HG03439 (cell line): ENCODE data around the gene CDYL2.
"Not testable (repeated sequence)": the region's sequence is repeated elsewhere in the genome, so short reads cannot be mapped to it uniquely, and the experiment has no call there.

Source experiments
- ATAC-seq: cut with Tn5 transposase; IDR thresholded peaks from one replicate; pipeline ENCODE4 v1.9.1; 2021; ENCODE audit warnings: mild to moderate bottlenecking, moderate library complexity; ENCODE audit not compliant: unreplicated experiment

CDYL2 gene

GRCh38 chr16:80674884-80675283 is 129.5 kb downstream of the CDYL2 start:
- no peak for ATAC-seq

GRCh38 chr16:80672379-80672778 is 132.0 kb downstream of the CDYL2 start:
- ATAC-seq: no peak

GRCh38 chr16:80671281-80671849 is 133.0 kb downstream of the CDYL2 start:
- no peak for ATAC-seq

GRCh38 chr16:80670170-80670865 is 134.1 kb downstream of the CDYL2 start:
- no peak for ATAC-seq

- no peak for ATAC-seq
Observed at GRCh38 chr16:80669673-80670072, 134.7 kb downstream of the CDYL2 start.

- no peak for ATAC-seq
Observed at GRCh38 chr16:80667925-80668324, 136.5 kb downstream of the CDYL2 start.

GRCh38 chr16:80667251-80667560 is 137.2 kb downstream of the CDYL2 start:
- ATAC-seq: no peak

GRCh38 chr16:80666378-80667250 is 137.8 kb downstream of the CDYL2 start:
- ATAC-seq: no peak

- ATAC-seq: no peak
Observed at GRCh38 chr16:80665356-80665755, 139.0 kb downstream of the CDYL2 start.

GRCh38 chr16:80664786-80665185 is 139.6 kb downstream of the CDYL2 start:
- ATAC-seq: no peak

GRCh38 chr16:80664226-80664625 is 140.2 kb downstream of the CDYL2 start:
- no peak for ATAC-seq

GRCh38 chr16:80663078-80663477 is 141.3 kb downstream of the CDYL2 start:
- no peak for ATAC-seq

GRCh38 chr16:80659865-80660264 is 144.5 kb downstream of the CDYL2 start:
- no peak for ATAC-seq

- peak; percentile 97 for ATAC-seq
Observed at GRCh38 chr16:80656711-80657150, 147.7 kb downstream of the CDYL2 start.

- no peak for ATAC-seq
Observed at GRCh38 chr16:80656161-80656560, 148.2 kb downstream of the CDYL2 start.

GRCh38 chr16:80655751-80656150 is 148.6 kb downstream of the CDYL2 start:
- no peak for ATAC-seq

- no peak for ATAC-seq
Observed at GRCh38 chr16:80654094-80654862, 150.1 kb downstream of the CDYL2 start.

GRCh38 chr16:80652441-80652840 is 152.0 kb downstream of the CDYL2 start:
- ATAC-seq: no peak

- not testable (repeated sequence) for ATAC-seq
Observed at GRCh38 chr16:80650281-80650680, 154.1 kb downstream of the CDYL2 start.

GRCh38 chr16:80640316-80640715 is 164.1 kb downstream of the CDYL2 start:
- ATAC-seq: no peak

- ATAC-seq: no peak
Observed at GRCh38 chr16:80639636-80640035, 164.8 kb downstream of the CDYL2 start.
